K562 (cell line): Measurements from ENCODE around the gene COCH. TPM values are rescaled to one million over a fixed set of nuclear protein-coding genes. Genes with fewer than 3 reads are reported as not detected.

ENCODE experiments used
- BCOR ChIP-seq: fragments of 450-650 bp; IDR thresholded peaks from 2 replicates; pipeline ENCODE4 v1.6.1; 2016
- EP300 ChIP-seq: IDR thresholded peaks from 2 replicates; pipeline ENCODE4 v1.6.1; 2012; ENCODE audit warnings: low read length, improper control_type of control experiment
- ETV6 ChIP-seq, 3 experiments: fragments of 150-350 bp in 1 of 3; sonication (generic) in 1 of 3; formaldehyde crosslinking in 1 of 3; IDR thresholded peaks; 2 replicates each; pipeline versions ENCODE4 v1.6.1 to v1.8.0; 2014 to 2022; ENCODE audit warnings: borderline replicate concordance in 2 of 3, low read depth in 2 of 3, antibody characterized with exemption in 1 of 3, low read length in 1 of 3, mild to moderate bottlenecking in 1 of 3, missing genetic modification reagents in 1 of 3
- LEF1 ChIP-seq: fragments of 450-650 bp; IDR thresholded peaks from 2 replicates; pipeline ENCODE4 v1.6.1; 2016; ENCODE audit warnings: mild to moderate bottlenecking
- MEF2D ChIP-seq: conservative IDR thresholded peaks from 2 replicates; pipeline ENCODE4 v1.6.1; 2016; ENCODE audit warnings: low read depth, missing genetic modification characterization, missing compliant biosample characterization
- TAF9B ChIP-seq: fragments of 450-650 bp; IDR thresholded peaks from 2 replicates; pipeline ENCODE4 v1.6.1; 2018; ENCODE audit warnings: mild to moderate bottlenecking; ENCODE audit not compliant: partially characterized antibody
- ZNF551 ChIP-seq: fragments of 250-450 bp; sonication (Bioruptor Pico); IDR thresholded peaks from 2 replicates; pipeline ENCODE4 v1.5.0; 2021; ENCODE audit warnings: mild to moderate bottlenecking, moderate library complexity
- polyA plus RNA-seq, 8 experiments: library from polyadenylated mRNA; depleted of rRNA in 4 of 8; stranded (reverse) in 5 of 8; unstranded in 3 of 8; fragments of >200 nt; fragmentation: Nextera tagmentation in 2 of 8; fragmentation: Illumina TruSeq in 1 of 8; extraction: Ambion mirVana in 2 of 8; extraction: Trizol in 1 of 8; gene quantifications; 2 replicates each; pipeline versions ENCODE4 v1.2.1 to v1.2.3, GENCODE V29; 2011 to 2014; ENCODE audit warnings: inconsistent platforms in 1 of 8, missing spikeins in 1 of 8
- total RNA-seq, 7 experiments: library from RNA; depleted of rRNA in 6 of 7; stranded (reverse); fragments of >200 nt in 6 of 7; fragmentation: Illumina TruSeq in 2 of 7; extraction: Trizol in 2 of 7; gene quantifications; 2 replicates each; pipeline versions ENCODE4 v1.2.1 to v1.2.3, GENCODE V29; 2011 to 2021; ENCODE audit warnings: low replicate concordance in 1 of 7
- TF ChIP-seq, protein P1 (sequence below), 2 experiments: fragments of 450-650 bp in 1 of 2; sonication (generic) in 1 of 2; formaldehyde crosslinking in 1 of 2; IDR thresholded peaks; 2 replicates each; pipeline versions ENCODE4 v1.7.1 to v1.9.0; 2016 to 2022; ENCODE audit warnings: inconsistent platforms in 1 of 2, mild to moderate bottlenecking in 1 of 2, missing genetic modification reagents in 1 of 2
- TF ChIP-seq, protein P2 (sequence below): sonication (generic); formaldehyde crosslinking; IDR thresholded peaks from 2 replicates; pipeline ENCODE4 v1.8.0; 2022; ENCODE audit warnings: mild to moderate bottlenecking, missing genetic modification reagents
- TF ChIP-seq, protein P3 (sequence below): fragments of 450-650 bp; formaldehyde crosslinking; IDR thresholded peaks from 2 replicates; pipeline ENCODE4 v1.4.0; 2022; ENCODE audit warnings: mild to moderate bottlenecking, moderate library complexity

The COCH gene
- total and polyA plus RNA-seq, 9 of the 15 experiments (the other 6 are each of a cell fraction or from before 2014, with no cell fraction given), result 27.0 to 141 (median 69.3) TPM

DNA sequence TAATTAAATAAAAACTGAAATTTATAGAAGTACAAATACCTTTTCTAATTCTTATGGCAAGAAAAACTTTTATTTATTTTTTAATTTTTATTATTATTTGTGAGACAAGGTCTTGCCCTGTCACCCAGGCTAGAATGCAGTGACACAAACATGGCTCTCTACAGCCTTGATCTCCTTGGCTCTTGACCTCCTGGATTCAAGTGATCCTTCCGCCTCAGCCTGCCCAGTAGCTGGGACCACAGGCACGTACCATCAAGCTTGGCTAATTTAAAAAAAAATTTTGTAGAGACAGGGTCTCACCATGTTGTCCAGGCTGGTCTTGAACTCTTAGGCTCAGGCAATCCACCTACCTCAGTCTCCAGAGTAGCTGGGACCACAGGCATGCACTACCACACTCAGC is 47.4 kb downstream of the COCH start (continued):
- TF ChIP-seq, protein P1, sequence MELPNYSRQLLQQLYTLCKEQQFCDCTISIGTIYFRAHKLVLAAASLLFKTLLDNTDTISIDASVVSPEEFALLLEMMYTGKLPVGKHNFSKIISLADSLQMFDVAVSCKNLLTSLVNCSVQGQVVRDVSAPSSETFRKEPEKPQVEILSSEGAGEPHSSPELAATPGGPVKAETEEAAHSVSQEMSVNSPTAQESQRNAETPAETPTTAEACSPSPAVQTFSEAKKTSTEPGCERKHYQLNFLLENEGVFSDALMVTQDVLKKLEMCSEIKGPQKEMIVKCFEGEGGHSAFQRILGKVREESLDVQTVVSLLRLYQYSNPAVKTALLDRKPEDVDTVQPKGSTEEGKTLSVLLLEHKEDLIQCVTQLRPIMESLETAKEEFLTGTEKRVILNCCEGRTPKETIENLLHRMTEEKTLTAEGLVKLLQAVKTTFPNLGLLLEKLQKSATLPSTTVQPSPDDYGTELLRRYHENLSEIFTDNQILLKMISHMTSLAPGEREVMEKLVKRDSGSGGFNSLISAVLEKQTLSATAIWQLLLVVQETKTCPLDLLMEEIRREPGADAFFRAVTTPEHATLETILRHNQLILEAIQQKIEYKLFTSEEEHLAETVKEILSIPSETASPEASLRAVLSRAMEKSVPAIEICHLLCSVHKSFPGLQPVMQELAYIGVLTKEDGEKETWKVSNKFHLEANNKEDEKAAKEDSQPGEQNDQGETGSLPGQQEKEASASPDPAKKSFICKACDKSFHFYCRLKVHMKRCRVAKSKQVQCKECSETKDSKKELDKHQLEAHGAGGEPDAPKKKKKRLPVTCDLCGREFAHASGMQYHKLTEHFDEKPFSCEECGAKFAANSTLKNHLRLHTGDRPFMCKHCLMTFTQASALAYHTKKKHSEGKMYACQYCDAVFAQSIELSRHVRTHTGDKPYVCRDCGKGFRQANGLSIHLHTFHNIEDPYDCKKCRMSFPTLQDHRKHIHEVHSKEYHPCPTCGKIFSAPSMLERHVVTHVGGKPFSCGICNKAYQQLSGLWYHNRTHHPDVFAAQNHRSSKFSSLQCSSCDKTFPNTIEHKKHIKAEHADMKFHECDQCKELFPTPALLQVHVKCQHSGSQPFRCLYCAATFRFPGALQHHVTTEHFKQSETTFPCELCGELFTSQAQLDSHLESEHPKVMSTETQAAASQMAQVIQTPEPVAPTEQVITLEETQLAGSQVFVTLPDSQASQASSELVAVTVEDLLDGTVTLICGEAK (IDR thresholded peaks at IDR 0.05), result no peak
- TF ChIP-seq, protein P1 (CRISPR knock-in tag; IDR thresholded peaks at IDR 0.05), result no peak
- TF ChIP-seq TAF9B (no peak), BCOR (no peak), LEF1 (no peak), MEF2D (no peak), ZNF551 (no peak), ETV6 (IDR thresholded peaks at IDR 0.05; ENCODE audit: borderline replicate concordance in 1 of 2, low read depth in 2 of 2, low read length in 1 of 2) (no peak), ETV6 (CRISPR knock-in tag; IDR thresholded peaks at IDR 0.05; ENCODE audit: borderline replicate concordance) (no peak), EP300 (no peak)
- TF ChIP-seq, protein P2, sequence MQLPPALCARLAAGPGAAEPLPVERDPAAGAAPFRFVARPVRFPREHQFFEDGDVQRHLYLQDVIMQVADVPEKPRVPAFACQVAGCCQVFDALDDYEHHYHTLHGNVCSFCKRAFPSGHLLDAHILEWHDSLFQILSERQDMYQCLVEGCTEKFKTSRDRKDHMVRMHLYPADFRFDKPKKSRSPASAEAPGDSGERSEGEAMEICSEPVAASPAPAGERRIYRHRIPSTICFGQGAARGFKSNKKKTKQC (CRISPR knock-in tag), result no peak
- TF ChIP-seq, protein P3, sequence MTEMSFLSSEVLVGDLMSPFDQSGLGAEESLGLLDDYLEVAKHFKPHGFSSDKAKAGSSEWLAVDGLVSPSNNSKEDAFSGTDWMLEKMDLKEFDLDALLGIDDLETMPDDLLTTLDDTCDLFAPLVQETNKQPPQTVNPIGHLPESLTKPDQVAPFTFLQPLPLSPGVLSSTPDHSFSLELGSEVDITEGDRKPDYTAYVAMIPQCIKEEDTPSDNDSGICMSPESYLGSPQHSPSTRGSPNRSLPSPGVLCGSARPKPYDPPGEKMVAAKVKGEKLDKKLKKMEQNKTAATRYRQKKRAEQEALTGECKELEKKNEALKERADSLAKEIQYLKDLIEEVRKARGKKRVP (CRISPR knock-in tag), result no peak
